HG03439 (cell line): ENCODE measurements around the gene C11orf65.

Experiments used
- ATAC-seq: cut with Tn5 transposase; IDR thresholded peaks from one replicate; pipeline ENCODE4 v1.9.1; 2021; ENCODE audit warnings: mild to moderate bottlenecking, moderate library complexity; ENCODE audit not compliant: unreplicated experiment

The C11orf65 gene, protein sequence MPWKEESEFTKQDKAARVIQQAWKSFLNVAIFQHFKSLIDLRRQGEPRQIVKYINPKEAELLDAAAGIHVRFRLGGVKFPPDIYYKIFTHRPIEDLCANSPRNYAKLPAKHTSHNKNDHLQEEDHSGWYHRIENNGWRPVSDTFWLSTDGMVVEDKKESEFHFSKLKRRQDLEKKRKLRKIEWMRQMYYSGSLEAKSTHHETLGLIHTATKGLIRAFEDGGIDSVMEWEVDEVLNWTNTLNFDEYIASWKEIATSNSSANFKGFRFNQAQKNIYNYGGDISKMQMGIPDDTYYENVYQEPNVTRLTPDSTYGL

DNA sequence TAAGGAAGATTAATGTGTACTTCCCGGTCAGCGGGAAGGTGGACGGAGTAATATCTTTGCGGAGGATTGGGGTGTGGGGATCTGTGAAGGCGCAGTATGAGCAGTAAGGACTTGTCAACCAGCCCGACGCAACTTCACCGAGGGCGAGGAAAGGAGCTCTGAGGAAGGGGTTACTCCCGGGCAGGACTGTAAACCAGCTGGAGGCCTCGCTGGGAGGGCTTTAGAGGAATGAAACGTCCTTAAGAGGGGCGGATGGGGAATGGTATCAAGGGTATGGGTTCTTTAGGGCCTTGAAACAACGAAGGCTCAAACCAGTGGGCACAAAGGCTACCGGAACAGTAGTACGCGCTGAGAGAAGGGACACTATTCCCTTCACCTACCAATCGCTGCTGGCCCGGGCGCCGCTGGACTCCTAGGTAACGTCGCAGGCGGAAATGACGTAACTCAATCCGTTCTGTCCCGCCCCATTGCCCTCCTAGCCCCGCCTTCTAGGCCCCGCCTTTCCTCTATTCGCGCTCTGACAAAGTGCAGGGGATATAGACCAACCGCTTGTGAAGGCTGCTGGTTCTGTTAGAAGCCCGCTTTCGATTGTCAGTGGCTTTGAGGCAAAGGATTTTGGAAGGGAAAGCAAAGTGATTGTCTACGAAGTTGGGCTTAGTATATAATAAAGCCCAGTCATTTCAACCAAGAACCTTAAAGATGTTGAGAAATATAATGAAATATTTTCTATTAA, at the start of gene C11orf65:
C11orf65 (minus strand) TSS at position 439 of the 733 bp plus-strand sequence. CDS start 5,970 bp downstream, outside the sequence.
- ATAC-seq, result peak; percentile 100

DNA sequence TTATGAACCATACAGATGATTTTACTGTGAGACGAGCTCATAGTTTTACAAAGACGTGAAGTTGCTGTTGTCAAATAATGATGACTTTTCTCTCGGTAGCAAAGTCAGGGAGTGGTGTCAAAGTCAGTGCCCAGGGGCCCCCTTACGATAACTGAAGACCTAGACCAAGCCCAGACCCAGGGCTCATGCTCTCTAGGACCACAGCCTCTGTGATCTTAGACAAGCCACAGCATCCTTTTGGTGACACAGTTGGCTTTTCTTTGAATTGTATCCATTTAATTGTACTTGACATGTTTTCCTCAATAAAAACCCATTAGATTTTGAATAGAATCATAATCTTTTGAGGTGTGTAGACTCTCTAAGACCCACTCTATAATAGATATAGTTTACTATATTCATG, 48.8 kb upstream of the C11orf65 start:
- ATAC-seq, result no peak

DNA sequence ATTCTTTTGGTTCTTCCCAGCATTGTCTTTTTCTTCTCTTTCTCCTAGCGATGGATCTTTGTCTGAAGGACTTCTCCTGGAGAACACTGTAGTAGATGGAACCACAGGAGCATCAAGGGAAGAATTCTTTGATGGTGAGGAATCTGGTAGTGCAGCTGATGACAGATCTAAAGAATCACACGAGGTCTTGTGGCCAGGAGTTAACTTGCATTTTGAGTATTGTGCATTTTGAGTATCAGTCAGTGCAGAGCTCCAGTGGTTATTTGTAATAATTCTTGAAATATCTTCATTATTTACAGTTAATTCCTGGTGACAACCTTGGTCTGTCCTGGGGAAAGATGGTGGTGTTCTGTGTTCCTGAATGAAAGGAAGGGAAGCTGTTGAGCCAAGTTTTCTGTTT, 45.4 kb upstream of the C11orf65 start:
- ATAC-seq, result no peak

DNA sequence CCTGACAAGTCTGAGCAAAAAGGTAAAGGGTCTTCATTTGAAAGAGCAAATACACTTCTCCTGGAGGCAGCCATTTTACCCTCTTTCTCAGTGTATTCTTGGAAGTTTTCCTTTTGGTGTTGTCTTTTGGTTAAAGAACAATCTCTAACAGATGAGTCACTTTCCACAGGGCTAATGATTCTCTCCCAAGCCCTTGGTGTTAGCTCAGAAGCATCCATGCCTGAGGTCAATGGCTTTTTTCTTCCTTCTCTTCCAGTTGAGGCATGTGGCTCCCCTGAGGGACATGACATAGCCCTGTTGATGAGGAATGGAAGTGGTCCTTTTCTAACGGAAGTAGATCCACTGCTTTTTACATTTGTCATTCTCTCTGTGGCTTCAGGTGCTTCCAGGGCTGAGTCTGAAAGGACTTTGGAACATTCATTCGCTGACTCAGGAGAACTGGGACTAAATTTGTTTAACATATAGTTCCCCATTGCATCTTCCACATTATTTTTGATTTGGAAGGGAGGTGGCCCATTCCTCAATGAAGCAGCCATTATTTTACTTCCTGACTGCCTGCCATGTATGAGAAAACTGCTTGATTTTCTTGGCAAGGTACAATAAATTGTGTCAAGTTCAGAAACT, 44.6 kb upstream of the C11orf65 start:
- no peak for ATAC-seq

DNA sequence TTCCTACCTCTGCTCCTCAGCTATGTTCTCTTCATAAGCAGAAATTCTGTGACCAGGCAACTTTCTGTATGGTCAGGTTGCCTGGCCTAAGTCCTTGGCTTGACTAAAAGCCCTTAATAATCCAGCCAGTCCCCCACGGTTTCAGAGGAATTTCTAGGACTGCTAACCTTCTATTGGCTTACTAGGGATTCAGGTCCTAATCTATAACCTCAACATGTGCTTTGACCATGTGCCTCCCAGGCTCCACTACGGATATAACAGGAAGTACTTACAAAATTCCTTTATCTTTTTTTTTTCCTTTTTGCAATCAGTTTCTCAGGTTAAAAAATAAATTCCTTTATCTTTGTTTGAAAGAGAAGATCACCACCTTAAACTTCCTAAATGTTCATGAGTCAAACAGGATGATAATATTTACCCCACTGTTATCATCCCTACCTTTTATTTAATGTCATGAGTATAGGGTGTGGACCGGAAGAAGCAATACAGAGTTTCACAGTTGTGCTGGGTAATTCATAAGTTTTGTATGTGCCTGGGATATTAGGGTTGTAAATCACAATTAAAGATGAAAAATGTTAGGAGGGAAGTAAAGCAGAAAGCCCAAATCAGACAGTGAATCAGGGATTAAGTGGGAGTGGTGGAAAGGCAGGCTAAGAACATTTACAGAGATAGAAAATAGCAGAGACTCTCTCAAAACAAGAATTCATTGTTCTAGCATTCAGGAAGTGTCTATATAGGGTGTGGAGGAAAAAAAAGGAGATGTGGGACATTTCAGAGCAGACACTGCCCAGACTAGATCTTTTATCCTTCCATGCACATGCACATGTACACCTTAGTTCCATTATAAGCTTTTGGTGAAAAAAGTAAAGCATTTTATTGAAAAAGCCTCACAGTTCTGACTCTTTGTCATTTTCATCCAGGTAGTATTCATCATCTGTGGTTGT, 41.6 kb upstream of the C11orf65 start:
- ATAC-seq, result no peak

DNA sequence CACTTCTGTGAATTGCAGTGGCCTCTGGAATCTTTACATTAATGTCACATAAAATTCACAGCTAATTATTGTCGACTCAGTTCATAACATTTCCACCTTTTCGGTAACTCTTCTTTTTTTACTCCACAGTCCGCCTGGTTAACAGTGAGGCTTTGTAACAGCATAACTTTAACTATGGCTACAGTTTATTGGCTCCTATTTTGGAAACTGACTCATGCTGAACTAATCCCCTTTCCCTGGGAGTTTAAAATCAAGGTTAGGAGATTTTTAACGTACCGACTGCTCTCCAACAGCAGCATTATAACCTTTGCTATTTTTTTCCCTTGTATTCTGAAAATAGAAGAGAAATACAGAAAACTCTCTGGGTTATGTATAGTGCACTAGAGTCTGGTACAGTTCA, 34.1 kb upstream of the C11orf65 start:
- ATAC-seq, result no peak

DNA sequence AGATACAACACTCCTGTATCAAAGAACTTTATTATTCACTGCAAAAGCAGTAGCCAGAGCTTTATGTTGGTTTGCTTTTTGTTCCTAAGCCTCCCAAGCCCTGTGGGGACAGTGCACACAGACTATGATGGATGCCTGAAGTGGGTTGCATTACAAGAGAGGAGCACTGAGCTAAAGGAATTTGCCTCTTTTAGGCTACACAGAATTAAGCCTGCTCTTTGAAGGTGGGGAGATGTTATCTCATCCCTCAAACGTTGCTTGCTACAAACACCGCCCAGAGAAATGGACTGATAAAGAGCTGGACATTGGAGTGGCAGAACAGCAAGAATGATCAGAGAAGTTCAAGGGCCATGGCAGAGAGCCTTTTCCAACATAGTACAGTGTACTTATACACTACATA, 33.4 kb upstream of the C11orf65 start:
- no peak for ATAC-seq

DNA sequence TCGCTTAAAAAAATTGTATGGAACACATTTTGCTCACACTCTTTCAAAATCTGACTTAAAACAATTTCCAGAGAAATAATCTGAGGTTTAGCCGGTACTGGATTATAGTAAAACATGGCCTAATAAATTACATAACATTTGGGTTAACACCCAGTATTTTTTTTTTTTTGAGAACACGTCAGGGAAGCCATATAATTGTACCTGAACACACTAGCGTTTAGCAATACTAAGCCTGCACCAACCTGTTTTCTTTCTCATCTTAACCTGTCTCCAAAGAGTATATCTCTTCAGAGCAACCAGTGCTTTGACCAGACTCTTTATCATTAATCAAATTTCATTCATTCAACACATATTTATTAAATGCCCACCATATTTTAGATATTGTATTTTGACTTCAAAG, 32.8 kb upstream of the C11orf65 start:
- ATAC-seq, result no peak

DNA sequence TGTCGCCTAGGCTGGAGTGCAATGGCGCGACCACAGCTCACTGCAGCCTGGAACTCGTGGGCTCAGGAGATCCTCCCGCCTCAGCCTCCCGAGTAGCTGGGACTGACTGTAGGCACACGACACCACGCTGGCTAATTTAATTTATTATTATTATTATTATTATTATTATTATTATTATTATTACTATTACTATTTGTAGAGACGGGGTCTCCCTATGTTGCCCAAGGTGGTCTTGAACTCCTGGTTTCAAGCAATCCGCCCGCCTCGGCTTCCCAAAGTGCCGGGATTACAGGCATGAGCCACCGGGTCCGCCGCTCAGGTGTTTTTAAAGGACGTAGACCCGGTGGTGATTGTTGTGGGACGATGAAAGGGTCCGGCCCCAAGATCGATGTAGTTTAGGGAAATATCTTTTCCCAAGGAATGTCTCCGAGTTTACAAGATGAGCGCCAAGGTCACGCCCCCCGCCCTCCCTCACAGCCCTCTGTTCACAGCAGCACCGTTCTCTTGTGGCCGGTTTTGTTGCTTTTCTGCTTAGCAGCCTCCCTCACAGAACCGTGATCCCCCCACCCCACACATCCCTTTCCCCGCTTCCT, 31.6 kb upstream of the C11orf65 start:
- no peak for ATAC-seq

DNA sequence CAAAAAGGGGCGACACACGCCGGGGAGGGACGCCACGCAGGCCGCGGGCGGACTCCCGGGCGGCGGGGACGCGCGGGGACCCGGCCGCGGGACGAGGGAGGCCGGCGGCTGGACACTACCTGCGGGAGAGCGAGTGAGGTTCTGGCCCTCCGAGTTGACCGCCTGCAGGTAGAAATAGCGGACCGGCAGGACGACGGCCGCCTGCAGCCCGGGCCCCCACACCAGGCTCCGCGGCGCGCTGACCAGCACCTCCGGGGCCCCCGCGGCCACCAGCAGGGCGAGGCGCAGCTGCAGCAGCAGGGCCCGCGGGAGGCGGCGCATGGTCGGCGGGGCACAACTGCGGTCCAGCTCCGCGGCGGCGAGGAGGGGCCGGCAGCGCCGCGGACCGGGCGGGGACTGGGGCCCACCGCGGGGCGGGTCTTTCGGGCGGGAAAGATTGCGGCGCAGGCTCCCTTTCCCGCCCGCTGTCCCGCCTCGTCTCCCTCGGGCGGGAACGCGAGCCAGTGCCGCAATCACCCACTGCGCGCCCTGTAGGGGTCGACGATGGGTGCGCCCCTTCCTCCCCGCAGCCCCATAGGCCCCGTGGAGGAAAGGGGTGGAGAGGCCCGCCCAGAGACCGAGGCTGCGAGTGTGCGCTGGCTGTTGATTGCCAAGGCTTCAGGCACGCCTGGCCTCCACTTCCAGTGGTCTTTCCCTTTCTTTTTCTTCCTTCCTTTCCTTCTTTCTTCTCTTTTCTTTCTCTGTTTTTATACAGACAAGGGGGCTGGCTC, 30.9 kb upstream of the C11orf65 start, which contains the start of gene POGLUT3:
POGLUT3 (minus strand) TSS at position 339 of the 770 bp plus-strand sequence; CDS start at position 321, 18 bp downstream.
- ATAC-seq, result peak; percentile 54

DNA sequence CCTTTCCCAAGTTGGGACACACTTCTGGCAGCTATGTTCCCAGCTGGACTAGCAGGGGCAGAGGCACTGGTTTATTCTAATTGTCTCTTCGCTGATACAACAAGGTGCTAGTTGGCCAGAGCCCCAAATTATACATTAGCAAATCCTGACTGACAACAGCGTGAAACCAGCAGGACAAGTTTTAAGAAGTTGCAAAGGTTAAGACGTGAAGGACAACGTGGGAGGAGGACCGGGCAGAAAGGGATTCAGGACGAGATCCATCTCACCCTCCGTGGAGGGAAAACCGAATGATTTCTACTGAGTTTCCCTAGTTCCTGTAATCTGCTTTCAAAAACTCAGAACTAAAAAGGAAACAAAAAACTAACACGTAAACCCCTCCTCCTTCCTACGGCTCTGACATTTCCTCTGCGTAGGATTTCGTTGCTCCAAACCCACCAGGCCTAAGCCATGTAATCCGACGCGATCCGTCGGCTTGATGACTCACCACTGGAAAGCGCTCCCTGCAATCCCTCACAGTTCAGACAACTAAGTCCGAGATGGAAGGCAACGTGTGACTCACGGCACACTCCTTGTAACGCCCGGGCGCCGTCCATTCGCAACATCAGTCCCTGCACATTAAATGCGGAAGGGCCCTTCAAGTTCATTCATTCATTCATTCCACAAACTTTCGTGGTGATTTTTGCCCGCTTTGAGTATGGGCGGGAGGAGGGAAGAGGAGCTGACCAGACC, 30.2 kb upstream of the C11orf65 start:
- peak; percentile 50 for ATAC-seq

DNA sequence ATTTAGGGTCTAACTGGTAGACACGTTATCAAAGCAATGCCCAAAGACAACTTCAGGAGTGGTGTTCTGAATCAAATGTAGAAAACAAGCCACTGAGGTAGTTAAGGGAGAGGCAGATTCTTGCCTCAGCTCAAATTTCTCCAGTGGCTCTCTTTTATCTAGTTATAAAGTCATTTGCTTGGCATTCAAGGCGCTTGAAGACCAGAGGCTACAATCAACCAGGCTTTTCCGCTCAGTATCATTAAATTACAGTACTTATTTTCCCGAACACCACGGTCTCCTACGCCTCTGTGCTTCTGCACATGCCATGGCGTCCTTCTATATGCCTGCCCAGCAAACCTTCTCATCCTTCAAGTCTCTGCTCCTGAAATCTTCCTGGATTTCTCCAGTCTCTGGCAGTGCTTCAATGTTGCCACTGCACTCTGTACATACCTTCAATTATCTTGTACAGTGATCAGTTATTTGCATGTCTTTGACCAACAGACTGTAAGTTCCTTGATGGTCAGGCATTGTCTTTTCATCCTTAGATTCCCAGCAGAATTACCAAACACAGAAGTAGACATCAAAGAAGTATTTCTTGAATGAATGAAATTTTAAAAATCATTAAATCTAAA, 29.4 kb upstream of the C11orf65 start:
- no peak for ATAC-seq

DNA sequence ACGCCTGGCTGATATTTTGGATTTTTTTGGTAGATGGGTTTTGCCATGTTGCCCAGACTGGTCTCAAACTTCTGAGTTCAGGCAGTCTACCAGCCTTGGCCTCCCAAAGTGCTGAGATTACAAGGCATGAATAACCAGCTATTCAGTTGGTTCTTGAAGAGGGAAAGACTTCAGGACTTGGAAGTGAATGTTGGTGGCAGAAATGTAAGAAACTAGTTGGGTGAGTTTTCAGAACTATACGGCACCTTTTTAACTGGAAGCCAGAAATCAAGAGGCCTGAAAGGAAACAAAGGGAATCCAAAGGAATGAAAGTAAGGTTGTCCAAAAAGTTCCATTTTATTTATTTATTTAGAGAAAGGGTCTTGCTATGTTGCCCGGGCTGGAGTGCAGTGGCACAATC, 28.0 kb upstream of the C11orf65 start:
- ATAC-seq, result no peak

DNA sequence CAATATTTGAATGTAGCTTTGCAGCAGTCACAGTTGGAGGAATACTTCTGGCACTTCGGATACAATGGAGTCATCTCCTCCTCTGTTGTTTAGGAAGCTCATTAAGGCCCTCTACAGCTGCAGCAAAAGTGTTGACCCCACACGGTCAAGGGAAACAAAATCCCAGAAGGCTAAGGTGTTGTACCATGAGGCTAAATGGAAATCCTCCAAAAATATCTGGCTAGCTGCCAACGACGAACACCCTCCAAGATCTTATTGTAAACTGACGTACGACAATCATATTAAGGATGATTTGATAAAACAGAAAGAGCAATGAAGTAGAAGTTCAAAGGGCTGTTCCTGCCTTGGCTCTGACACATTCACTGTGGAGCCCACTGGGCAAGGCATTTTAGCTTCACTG, 26.9 kb upstream of the C11orf65 start:
- ATAC-seq, result no peak

DNA sequence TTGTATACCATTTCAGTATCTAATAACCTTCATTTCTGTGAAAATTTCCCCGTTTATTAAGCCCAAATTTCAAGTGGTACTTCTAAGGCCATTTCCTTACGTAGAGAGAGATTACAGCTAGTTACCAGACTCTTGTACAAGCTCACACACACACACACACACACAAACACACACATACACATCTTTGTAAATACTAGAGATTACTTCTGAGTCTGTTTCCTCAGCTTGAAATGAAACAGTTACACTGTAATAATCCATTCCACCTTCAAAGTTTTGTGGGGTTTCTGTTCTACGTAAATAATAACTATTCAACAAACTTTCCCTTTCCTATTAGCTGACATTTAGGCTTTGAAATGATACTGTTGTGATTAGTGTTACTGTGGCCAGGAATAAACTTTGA, 24.6 kb upstream of the C11orf65 start:
- ATAC-seq, result no peak

DNA sequence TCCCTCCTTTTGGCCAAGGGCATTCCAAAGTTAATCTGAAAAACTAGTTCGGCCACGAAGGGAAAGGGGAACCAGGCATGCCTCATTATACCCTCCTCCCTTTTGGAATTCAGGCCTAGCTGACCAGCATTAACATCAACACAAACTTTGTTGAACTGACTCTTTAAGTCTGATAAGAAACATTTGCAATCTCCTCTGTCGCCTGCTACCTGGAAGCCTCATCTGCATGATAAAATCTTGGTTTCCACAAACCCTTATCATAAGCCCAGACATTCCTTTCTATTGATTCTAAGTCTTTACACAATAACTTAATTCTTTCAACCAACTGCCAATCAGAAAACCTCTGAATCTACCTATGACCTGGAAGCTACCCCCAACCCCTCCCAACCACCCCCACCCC, 19.5 kb upstream of the C11orf65 start:
- ATAC-seq, result no peak

DNA sequence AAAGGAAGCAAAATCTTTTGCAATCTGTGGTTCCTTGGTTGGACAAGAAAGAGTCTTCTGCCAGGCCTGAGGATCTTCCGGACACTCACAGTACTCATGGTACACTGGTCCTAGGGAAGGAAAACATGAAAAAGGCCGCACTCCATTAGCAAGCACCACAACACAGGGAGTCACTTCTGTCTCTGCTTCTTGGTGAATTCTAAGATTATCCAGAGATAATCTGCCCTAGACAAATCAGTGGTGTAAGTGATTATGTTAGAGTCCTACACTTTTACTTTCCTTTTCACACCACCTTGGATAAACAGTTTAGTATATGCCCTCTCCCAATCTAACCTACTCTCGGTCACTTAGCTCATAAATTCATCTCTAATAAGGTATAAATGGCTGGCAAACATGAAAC, 19.0 kb upstream of the C11orf65 start:
- no peak for ATAC-seq

DNA sequence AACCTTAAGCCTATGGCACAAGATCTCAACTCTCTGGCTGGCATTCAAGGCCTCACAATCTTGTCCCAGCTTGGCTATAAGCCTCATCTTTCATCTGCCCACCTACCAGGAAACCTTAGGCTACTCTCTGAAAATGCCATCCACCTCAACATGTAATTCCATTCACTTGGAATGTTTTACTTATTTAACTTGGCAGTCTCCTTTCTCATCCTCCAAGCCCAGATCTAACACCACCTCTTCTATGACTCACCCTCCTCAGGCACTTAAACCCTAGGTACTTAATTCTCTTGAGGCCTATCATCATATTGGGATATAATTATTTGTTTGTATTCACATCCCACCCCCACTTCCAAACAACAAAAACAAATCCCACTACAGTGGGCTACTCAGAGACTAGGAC, 15.8 kb upstream of the C11orf65 start:
- ATAC-seq, result no peak
